AG04449 (cell line): Measurements from ENCODE around the gene SIN3A.

Experiments used
- CTCF ChIA-PET: fragments of 350-600 bp; formaldehyde crosslinking; extraction: SDS; loops from one replicate; lab custom pipeline; 2021; ENCODE audit warnings: antibody characterized with exemption; lab: Yijun Ruan, JAX
- POLR2A ChIA-PET: fragments of 400-600, 350-600 bp; formaldehyde crosslinking; extraction: SDS; loops from one replicate; lab custom pipeline; 2020; ENCODE audit warnings: antibody characterized with exemption, inconsistent platforms; lab: Yijun Ruan, JAX
- DNase-seq: peaks from one replicate; pipeline ENCODE4 v3.0.0-alpha.2; 2010; ENCODE audit warnings: low read depth, low spot score
- H3K4me3 ChIP-seq: 2 replicates; pipeline ENCODE4 v1.5.1; 2011; ENCODE audit warnings: low read depth, mild to moderate bottlenecking, control low read depth, low read length
- CTCF ChIP-seq: IDR thresholded peaks from one replicate; pipeline ENCODE4 v1.5.1; 2011; ENCODE audit warnings: mild to moderate bottlenecking, moderate library complexity, low read length, control low read depth, inconsistent platforms; ENCODE audit not compliant: insufficient read depth; ENCODE audit errors: missing control alignments

SIN3A gene

GRCh38 chr15:75366163-75366562 is 85.3 kb downstream of the SIN3A start:
- ChIA-PET POLR2A (no interaction called here), CTCF (interaction anchor here (0.8 to 3.7 kb wide), 7 partner anchors 12 to 319 kb away, joined by 3 to 50 read pairs (median 16); partner anchors contain the start of genes IMP3, SIN3A and SNUPN)
- no peak for DNase-seq
- H3K4me3 ChIP-seq, result no peak overlapping the region
- TF ChIP-seq CTCF, result no peak

GRCh38 chr15:75364881-75365280 is 86.6 kb downstream of the SIN3A start:
- no peak overlapping the region for H3K4me3 ChIP-seq
- no peak for DNase-seq
- CTCF ChIA-PET, result no interaction called here
- no peak for TF ChIP-seq CTCF
- POLR2A ChIA-PET, result no interaction called here

- no peak overlapping the region for H3K4me3 ChIP-seq
- ChIA-PET POLR2A (no interaction called here), CTCF (interaction anchor here (0.6 kb wide), 1 partner anchor 90 kb away, joined by 3 read pairs; no protein-coding TSS in a partner anchor)
- DNase-seq, result no peak
- TF ChIP-seq CTCF, result no peak
Measured at GRCh38 chr15:75363786-75364185, 87.7 kb downstream of the SIN3A start.

GRCh38 chr15:75362642-75363249 is 88.7 kb downstream of the SIN3A start:
- no peak overlapping the region for H3K4me3 ChIP-seq
- TF ChIP-seq CTCF, result no peak
- CTCF ChIA-PET, result no interaction called here
- POLR2A ChIA-PET, result no interaction called here
- DNase-seq, result no peak

GRCh38 chr15:75361989-75362641 is 89.4 kb downstream of the SIN3A start:
- POLR2A ChIA-PET, result no interaction called here
- no peak for TF ChIP-seq CTCF
- CTCF ChIA-PET, result no interaction called here
- no peak for DNase-seq
- no peak overlapping the region for H3K4me3 ChIP-seq

GRCh38 chr15:75361361-75361988 is 90.0 kb downstream of the SIN3A start:
- TF ChIP-seq CTCF, result no peak
- DNase-seq, result no peak
- ChIA-PET CTCF (no interaction called here), POLR2A (no interaction called here)
- H3K4me3 ChIP-seq, result no peak overlapping the region
